Stimulated activated CD4-positive, alpha-beta T cell treated with anti-CD3 and anti-CD28 coated beads, Interleukin-2, amount 100 ng/mL, for 24 hours (primary cell): ENCODE measurements around the gene PPY.
"Not testable (repeated sequence)": the region's sequence is repeated elsewhere in the genome, so short reads cannot be mapped to it uniquely, and the experiment has no call there.

Experiments used
- DNase-seq, 2 donors: peaks; one replicate each; pipeline ENCODE4 v3.0.0-alpha.2; 2020

The PPY gene

GRCh38 chr17:43901861-43902589, 40.3 kb downstream of the PPY start:
- no peak for DNase-seq

- DNase-seq, result no peak
Measured at GRCh38 chr17:43900858-43901754, 41.2 kb downstream of the PPY start.

DNA sequence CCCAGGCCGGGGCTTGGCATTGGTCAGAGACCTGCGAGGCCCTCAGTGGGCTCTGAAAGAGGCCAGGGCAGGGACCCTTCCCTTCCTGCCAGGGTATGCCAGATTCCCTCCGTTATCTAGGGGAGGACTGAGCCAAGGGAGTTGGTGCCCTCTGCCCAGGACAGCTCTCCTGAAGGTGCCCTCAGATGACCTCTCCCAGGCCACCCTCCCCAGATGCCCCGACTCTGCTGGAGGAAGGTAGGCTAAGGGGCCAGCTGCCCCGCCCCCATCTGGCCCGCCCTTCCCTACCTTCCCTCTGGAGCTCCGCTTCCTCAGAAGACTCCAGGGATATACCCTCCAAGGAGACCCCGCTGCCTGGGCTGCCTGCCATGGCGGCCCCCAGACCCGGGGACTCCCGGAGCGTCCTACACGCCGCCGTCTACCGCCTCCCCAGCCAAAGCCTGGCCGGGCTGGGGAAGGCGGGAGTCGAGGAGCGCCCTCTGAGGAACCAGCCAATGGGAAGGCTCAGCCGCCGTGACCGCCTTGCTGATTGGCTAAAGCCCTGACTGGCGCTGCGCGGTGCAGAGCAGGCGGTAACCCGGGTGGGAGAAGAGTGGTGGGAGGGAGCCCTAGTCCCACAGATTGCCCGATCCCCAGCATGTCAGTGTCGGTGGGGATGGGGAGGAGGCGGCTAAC, 42.0 kb downstream of the PPY start:
- DNase-seq, result peak; percentile 82 to 90

DNA sequence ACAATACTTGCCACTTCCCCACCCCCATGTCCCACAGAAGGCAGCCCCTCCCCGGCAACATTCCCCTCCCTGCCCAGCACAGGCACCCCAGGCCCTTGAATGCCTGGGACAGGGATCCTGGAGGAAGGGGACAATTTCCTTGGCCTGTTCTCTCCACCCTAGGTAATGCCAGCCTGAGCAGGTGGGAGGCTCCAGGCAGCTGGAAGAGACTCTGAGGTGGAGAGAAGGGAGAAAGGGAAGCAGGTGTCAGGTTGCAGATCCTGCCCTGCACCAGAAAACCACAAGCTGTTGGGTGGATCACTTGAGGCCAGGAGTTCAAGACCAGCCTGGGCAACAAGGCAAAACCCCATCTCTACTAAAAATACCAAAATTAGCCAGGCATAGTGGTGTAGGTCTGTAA, 43.8 kb downstream of the PPY start:
- DNase-seq, result no peak

GRCh38 chr17:43897831-43898230, 44.4 kb downstream of the PPY start:
- DNase-seq, result no peak

DNA sequence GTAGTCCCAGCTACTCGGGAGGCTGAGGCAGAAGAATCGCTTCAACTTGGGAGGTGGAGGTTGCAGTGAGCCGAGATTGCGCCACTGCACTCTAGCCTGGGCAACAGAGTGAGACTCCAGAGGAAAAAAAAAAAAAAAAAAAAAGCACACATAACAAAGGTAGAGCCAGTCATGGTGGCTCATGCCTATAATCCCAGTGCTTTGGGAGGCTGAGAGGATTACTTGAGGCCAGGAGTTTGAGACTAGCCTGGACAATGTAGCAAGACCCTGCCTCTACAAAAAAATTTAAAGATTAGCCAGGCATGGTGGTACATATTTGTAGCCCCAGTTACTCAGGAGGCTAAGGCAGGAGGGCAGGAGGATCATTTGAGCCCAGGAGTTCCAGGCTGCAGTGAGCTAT, 47.8 kb downstream of the PPY start:
- DNase-seq, result not testable (repeated sequence)

DNA sequence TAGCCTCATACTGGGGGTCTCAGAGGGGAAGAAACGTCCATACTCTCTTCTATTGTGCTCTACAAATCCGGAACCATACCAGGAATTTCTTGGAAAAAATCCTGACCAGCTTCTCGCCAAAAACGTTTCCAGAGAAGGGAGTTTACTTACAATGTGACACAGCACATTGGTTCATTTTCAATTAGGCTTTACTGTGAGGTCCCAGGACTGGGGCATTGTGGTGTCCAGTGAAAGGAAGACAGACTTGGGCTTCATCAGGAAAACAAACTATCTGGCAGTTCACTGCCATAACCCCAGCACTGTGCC, 49.7 kb downstream of the PPY start:
- DNase-seq, result no peak

DNA sequence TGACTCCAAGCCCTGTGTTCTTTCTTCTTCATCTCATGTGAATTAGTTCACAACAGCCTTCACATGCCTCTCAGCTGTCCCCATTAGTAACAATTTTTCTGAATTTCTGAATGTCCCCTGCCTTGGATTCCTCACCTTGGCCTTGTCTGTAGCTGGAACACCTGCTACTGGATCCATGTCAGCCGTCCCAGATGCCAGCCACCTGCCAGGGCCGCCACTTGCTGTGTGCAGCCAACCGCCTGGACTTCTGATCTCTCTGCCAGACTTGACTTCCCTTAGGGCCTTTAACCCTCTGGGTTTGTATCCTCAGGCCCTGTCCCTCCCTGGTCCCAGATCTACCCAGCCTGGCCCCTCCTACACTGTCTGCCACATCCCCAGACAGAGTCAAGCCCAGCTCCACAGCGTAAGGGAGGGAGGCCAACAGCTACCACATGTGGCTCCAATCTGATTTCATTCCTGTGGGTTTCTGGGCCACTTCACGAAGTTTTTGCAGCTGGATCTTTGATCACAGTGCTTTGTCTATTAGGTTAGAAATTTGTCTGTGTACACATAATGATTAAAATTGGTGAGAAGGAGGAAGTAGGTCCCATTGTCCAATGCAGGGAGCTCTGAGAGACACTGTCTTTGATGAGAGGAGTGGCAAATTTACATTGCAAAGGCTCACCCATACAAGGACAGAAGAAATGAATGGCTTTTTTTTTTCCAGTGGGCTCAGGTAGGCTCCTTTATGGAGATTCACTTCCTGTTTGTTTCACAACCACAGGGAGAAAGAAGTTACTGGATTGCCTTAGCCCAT, 50.2 kb downstream of the PPY start:
- no peak for DNase-seq
